HG03442 (cell line): ENCODE results near the gene TIMP3.

Experiments
- ATAC-seq: cut with Tn5 transposase; IDR thresholded peaks from one replicate; pipeline ENCODE4 v1.9.1; 2021; ENCODE audit warnings: mild to moderate bottlenecking, moderate library complexity; ENCODE audit not compliant: unreplicated experiment

TIMP3 gene

DNA sequence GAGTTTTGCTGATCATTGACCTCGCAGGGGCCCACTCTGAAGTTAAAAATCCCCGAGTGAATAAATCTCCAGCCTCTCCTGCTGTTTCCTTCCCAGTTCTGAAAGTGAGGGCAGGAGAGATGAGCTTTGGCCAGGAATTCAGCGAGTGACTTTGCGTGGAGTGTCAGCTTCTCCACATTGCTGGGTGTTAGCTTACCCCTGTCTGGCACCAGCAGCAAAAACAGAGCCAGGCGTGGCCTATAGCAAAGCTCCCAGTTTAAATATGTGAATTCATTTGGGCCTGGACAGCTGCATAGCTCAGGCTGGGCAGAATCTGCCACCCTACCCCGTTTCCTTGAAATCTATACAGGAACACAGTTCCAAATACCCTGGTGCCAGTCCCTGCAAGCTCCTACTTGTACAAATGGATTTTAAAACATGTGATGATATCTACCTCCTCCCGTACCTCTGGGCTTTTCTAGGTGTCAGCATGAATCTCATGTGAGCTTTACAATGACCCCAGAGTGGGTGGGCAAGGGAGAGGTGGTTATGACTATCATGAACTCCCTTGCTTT, 25.6 kb downstream of the TIMP3 start:
- no peak for ATAC-seq

DNA sequence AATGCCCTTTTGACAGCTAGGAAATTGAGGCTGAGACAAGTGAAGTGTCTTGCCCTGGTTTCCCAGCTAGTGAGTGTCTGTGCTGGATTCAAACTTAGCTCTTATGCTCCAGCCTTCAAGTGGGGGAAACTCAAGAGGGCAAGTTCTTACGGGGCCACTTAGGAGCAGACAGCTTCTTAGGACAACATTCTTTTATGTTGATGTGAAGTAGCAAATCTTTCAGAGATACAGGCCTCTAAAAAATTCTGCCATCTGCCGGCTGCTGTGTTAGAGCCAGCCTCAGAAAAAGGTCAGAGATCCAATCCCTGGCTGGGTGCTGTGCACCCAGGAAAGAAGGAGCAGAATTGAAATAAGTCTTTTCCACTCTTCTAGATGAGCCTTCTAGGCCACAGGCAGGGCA, 26.6 kb downstream of the TIMP3 start:
- ATAC-seq, result no peak

DNA sequence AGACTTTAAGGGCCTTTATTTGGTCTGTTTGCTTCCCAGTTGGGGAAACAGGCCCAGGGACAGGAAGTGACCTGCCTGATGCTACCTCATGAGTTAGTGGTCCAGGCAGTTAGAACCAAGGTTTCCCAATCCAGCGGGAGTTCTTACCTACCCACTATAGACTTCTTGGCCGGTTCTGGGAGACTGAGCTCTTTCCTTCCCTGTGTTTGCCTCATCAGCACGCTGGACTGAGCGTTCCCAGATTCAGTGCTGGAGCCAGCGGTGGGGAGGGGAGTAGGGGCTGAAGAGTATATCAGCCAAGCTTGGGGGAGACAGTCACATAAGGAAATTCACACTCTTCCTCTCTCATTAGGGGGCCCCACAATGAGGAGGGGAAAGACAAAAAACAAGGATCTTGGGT, 27.1 kb downstream of the TIMP3 start:
- ATAC-seq, result no peak

- no peak for ATAC-seq
These were observed 27.9 kb downstream of the TIMP3 start for GRCh38 chr22:32829451-32829851.

DNA sequence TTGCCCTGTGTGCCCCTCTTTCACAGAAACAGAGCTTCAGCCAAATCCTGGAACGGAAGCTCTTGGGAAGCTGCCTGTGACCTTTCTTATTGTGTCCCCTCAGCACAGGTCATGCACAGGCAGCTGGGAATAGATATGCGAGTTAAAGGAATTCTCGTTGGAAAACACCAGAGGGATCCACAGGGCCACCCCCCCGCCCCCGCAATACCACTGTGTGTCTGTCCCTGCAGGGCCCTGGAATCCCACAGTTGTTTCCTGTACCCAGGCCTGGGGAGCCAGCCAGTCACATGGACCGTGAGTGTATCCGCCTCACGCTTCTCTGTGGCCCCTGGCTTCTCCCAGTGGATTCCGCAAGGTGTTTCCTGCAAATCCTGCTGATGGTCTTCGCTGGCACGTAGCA, 29.0 kb downstream of the TIMP3 start:
- no peak for ATAC-seq

DNA sequence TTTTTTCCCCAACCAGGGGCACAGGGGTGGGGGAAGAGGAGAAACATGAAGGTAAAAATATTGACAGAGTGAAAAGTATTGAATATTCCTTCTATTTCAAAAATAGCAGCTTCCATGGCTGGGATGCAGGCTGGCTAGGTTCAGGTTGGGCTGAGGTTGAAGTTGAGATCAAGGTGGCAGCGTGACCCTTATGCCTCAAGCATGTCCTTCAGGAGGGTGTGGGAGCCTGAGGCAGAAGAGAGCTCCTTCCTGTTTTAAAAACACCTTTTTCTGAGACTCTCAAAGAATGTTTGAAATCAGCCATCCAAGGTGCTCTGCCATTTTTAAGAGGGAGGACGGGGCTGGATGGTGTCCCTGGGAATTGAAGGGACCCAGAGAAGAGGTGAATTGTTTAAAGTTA, 29.5 kb downstream of the TIMP3 start:
- no peak for ATAC-seq

DNA sequence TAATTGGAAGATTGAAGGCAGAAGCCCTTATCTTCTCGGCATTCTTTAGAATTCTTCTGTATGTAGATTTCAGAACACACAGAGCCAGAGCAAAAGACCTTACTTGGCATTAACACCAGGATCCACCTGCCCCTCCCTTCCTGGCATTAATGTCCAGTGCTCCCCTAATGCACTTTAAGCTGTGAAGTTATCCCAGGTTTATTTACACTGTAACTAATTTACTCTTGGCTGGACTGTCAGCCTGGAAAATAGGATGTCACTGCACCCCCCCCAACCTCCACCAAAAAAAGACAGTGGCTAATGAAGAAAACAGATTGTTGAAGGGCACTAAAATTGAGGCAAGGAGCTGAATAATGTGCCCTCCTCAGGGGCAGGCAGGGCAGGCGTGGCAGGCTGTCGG, 30.1 kb downstream of the TIMP3 start:
- ATAC-seq, result no peak

- no peak for ATAC-seq
These were observed 30.7 kb downstream of the TIMP3 start for GRCh38 chr22:32832174-32832573.

DNA sequence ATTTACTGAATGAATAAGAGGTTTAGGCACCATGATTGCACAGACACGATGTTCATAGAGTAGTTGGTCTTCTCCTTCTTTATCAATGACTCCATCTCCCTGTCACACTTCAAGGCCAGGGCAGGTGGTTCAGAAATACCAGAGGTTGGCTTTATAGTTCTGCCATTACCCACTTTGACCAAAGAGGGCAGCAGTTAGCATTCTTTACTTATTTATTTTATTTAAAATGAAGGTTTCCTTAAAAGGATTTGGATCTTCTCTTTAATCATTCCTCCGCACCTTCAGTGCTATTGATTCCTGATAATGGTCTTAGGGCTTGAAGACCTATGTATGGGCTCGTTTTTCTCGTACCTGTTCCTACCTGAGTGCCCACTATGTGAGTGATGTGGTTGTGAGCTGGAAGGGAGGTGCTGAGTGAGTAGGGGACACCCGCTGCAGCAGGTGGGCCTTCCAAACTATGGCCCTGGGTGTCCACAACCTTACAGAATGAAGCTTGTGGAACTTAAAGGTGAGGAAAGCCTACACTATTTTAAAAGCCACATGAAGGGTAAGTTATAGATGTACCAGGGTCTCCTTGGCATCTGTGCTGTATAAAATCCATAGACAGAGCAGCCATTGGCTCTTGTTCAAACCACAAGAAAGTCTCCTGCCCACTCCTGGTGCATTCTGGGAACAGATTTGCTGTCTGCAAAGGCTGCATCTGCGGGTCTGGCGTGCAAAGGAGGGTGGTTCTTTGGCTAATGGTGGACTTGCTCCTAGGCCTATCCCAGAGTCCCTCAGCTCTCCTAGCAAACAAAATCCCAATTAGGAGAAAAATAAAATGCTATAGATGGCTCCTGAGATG, 35.0 kb downstream of the TIMP3 start:
- ATAC-seq, result no peak

DNA sequence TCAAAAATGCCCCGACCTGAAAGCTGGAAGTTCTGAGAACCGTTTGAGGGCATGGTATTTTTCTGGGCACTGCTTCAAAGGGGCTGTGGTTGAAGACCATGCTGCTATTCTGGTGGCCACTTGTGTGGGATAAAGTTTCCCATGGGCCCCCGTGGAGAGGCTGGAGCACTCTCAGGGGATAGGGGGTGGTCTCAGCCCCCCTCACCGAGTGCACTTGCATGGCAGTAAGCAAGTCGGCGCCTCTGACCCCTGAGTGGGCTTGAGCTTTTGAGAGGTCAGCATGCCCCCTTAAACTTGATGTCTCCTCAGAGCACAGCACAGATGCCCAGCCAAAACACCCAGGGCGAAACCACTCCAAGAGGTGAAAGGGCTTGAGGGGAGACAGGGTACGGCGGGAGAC, 35.6 kb downstream of the TIMP3 start:
- ATAC-seq, result no peak

GRCh38 chr22:32837803-32838202, 36.3 kb downstream of the TIMP3 start:
- no peak for ATAC-seq

DNA sequence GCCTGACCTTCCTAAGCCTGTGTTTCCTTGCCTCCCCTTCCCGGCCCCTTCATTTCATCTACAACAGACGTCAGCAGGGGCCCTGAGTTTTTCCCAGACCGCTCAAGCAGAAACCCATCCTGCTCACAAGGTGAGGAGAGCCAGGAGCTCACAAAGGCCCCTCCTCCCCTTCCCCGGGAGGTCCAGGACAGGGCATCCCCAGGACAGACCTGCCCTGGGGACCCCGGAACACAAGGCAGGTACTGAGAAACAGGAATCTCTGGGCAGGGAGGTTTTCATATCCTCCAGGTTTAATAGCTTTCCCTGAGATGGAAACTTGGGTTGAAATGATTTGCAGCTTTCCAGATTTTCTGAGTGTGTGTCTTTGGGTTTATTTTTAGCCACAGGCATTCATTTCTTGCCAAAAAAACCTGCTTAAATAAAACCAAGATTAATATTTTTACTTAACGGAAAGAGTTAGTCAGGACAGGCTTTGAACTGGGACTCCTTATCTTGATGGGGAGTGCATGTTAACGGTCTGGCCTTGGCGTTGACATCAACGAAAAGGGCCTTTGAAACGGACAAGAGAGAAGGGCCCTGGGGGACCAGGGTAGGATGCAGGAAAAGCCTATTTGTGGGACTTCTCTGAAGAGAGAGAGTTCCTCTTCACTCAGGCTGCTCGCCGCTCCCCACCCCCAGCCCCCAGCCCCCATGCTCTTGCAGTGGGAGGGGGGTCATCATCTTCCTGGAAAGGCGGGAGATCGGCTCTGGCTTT, 38.5 kb downstream of the TIMP3 start:
- ATAC-seq, result no peak

- ATAC-seq, result no peak
These were observed 39.7 kb downstream of the TIMP3 start for GRCh38 chr22:32841175-32841574.

DNA sequence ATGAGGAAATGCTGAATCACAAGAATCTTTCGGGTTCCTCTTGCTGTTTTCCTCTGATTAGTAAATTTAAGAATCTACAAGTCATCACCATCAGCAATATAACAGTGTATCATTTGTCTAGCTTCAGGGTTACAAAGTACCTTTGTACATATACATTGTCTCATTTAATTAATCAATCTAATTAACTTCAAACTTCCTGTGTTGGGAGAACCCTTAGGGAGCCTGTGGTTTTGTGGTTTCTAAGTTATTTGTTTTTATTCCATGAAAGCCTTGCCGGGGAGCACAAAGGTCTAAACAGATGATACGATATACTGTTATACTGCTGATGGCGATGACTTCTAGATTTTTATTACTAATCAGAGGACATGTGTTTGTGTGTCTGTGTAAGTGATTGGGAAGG, 41.0 kb downstream of the TIMP3 start:
- no peak for ATAC-seq

DNA sequence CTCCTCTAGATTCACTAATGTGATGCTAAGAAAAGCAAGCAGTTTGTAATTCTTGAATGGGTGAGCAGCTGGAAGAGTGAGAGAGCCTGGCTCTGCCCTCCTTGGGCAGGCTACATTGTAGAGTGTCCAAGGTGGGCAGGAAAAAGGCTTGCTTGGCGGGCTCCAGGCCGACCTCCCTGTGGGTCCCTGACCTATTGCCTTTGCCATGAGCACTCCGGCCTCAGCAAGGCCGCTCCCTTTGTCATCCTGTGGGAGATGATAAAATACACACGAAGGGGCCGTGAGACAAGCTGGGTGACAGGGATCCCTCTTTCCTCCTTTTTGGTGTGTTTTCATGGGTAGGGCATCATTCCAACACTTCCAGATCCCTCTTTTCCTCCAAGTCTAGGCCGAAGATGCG, 41.8 kb downstream of the TIMP3 start:
- ATAC-seq, result no peak

DNA sequence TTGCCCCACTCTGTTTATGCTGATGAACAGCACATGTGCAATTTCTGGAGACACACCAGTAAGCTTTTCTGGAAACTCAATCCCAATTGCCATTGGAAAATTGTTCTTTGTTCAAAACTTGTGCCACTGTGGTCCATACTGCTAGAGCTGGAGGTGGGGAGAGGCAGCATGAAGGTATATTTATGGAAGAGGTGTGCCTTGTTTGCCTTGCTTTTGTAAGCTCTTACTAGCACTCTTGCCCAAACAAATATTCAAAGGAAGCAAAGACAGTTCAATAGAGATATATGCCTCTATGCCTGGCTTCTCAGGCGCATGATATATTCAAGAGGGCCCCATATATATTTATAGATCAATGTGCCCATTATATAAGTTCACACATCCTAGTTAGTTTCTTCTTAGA, 42.7 kb downstream of the TIMP3 start:
- ATAC-seq, result no peak

- no peak for ATAC-seq
These were observed 45.4 kb downstream of the TIMP3 start for GRCh38 chr22:32846780-32847491.

DNA sequence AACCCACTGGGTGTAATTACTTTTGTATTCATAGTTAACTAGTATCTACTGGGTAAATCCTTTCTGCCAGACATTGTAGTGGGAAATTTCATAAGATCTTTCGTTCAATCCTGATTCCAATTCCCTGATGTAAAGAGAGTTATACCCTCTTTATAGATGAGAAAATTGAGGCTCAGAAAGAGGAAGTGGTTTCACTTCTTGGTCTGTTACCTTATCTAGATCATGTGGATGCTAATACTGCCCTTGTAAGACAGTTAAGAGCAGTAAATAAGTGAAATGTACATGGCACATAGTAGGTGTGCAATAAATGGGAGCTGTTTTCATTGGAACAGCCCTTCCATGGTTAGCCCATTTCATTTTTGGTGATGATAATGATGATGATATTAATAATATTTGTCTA, 46.7 kb downstream of the TIMP3 start:
- no peak for ATAC-seq

GRCh38 chr22:32849501-32849900, 48.0 kb downstream of the TIMP3 start:
- ATAC-seq, result no peak

DNA sequence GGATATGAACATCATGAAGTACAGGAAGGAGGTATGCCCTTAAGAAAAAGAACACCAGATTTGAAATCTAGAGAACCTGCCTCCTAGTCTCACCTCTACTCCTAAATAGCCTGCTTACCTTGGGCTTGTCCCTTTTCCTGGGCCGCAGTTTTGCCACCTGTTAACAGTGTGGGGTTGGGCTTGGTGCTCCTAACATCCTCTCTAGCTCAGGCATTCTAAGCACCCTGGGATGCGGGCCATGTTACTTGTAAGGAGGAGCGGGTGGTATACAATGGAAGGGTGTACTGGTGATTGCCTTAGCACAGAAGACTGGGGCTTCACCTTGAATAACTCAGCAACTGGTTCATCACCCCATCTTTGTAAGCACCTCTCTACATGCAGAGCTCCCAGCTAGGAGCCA, 48.7 kb downstream of the TIMP3 start:
- ATAC-seq, result no peak
